Loucy (cell line): ENCODE results near the gene L1CAM.

ENCODE experiments used
- EZH2phosphoT487 ChIP-seq: fragments of 200-600 bp; IDR thresholded peaks from 2 replicates; pipeline ENCODE4 v1.6.1; 2018; ENCODE audit warnings: antibody characterized with exemption, mild to moderate bottlenecking, moderate library complexity, borderline replicate concordance
- TF ChIP-seq, protein P1 (sequence below): fragments of 200-600 bp; sonication (generic); conservative IDR thresholded peaks from 2 replicates; pipeline ENCODE4 v1.5.1; 2014; ENCODE audit warnings: mild to moderate bottlenecking, antibody characterized with exemption, low read length

DNA sequence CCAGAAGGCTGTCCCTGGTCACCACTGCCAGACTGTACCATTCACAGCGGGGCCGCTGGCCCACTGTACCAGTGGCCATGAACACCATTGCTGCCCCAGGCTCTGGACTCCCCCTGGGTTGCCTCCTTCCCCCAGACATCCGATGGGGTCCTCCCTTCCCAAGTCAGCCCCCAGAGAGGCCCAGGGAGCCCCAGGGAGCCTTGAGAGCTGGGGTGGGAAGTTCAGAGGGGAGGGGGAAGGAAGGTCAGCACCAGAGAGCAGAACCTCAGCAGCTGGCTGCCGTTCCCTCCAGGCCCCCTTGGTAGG is 40.5 kb upstream of the L1CAM start:
- TF ChIP-seq, protein P1, sequence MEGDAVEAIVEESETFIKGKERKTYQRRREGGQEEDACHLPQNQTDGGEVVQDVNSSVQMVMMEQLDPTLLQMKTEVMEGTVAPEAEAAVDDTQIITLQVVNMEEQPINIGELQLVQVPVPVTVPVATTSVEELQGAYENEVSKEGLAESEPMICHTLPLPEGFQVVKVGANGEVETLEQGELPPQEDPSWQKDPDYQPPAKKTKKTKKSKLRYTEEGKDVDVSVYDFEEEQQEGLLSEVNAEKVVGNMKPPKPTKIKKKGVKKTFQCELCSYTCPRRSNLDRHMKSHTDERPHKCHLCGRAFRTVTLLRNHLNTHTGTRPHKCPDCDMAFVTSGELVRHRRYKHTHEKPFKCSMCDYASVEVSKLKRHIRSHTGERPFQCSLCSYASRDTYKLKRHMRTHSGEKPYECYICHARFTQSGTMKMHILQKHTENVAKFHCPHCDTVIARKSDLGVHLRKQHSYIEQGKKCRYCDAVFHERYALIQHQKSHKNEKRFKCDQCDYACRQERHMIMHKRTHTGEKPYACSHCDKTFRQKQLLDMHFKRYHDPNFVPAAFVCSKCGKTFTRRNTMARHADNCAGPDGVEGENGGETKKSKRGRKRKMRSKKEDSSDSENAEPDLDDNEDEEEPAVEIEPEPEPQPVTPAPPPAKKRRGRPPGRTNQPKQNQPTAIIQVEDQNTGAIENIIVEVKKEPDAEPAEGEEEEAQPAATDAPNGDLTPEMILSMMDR, result no peak
- no peak for TF ChIP-seq EZH2phosphoT487
